WTC11 (cell line): Measurements from ENCODE around the gene PBX3.

Experiments
- FOXP1 ChIP-seq: sonication (generic); formaldehyde crosslinking; IDR thresholded peaks from 2 replicates; pipeline ENCODE4 v1.8.0; 2022; ENCODE audit warnings: missing genetic modification reagents, mild to moderate bottlenecking, moderate library complexity, borderline replicate concordance
- TF ChIP-seq, protein P1 (sequence below): sonication (generic); formaldehyde crosslinking; IDR thresholded peaks from 2 replicates; pipeline ENCODE4 v1.8.0; 2022; ENCODE audit warnings: mild to moderate bottlenecking, missing genetic modification reagents
- TF ChIP-seq, protein P2 (sequence below): sonication (generic); formaldehyde crosslinking; conservative IDR thresholded peaks from 2 replicates; pipeline ENCODE4 v1.8.1; 2022; ENCODE audit warnings: mild to moderate bottlenecking, missing genetic modification reagents
- TF ChIP-seq, protein P3 (sequence below): sonication (generic); formaldehyde crosslinking; IDR thresholded peaks from 2 replicates; pipeline ENCODE4 v1.8.1; 2022; ENCODE audit warnings: missing genetic modification reagents, borderline replicate concordance
- TF ChIP-seq, protein P4 (sequence below): sonication (generic); formaldehyde crosslinking; IDR thresholded peaks from 2 replicates; pipeline ENCODE4 v1.8.1; 2023; ENCODE audit warnings: mild to moderate bottlenecking, missing genetic modification reagents
- TF ChIP-seq, protein P5 (sequence below): sonication (generic); formaldehyde crosslinking; IDR thresholded peaks from 2 replicates; pipeline ENCODE4 v1.8.1; 2023; ENCODE audit warnings: mild to moderate bottlenecking, moderate library complexity, missing genetic modification reagents
- TF ChIP-seq, protein P6 (sequence below): sonication (generic); formaldehyde crosslinking; IDR thresholded peaks from 2 replicates; pipeline ENCODE4 v1.8.0; 2022; ENCODE audit warnings: mild to moderate bottlenecking, missing genetic modification reagents

DNA sequence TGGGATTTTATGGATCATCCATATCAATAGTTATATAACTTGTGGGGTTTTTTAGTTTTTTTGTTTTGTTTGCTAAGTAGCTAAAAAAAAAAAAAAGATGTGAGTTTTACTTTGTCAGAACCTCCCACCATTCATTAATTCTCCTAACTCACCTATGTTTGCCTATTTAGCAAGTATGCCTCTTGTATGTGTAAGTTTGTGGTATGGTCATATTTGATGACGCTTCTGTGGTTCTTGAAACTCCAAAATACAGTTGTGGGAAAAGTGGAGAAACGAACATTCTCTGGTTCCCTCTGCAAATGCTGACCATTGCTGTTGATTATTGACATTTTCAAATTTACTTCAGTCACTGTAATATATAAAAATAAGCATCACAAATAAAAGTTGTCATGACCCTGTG is 75.7 kb downstream of the PBX3 start:
- TF ChIP-seq FOXP1 (CRISPR knock-in tag) = no peak
- TF ChIP-seq, protein P1, sequence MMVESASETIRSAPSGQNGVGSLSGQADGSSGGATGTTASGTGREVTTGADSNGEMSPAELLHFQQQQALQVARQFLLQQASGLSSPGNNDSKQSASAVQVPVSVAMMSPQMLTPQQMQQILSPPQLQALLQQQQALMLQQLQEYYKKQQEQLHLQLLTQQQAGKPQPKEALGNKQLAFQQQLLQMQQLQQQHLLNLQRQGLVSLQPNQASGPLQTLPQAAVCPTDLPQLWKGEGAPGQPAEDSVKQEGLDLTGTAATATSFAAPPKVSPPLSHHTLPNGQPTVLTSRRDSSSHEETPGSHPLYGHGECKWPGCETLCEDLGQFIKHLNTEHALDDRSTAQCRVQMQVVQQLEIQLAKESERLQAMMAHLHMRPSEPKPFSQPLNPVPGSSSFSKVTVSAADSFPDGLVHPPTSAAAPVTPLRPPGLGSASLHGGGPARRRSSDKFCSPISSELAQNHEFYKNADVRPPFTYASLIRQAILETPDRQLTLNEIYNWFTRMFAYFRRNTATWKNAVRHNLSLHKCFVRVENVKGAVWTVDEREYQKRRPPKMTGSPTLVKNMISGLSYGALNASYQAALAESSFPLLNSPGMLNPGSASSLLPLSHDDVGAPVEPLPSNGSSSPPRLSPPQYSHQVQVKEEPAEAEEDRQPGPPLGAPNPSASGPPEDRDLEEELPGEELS (CRISPR knock-in tag) = no peak
- TF ChIP-seq, protein P2, sequence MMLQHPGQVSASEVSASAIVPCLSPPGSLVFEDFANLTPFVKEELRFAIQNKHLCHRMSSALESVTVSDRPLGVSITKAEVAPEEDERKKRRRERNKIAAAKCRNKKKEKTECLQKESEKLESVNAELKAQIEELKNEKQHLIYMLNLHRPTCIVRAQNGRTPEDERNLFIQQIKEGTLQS = no peak
- TF ChIP-seq, protein P3, sequence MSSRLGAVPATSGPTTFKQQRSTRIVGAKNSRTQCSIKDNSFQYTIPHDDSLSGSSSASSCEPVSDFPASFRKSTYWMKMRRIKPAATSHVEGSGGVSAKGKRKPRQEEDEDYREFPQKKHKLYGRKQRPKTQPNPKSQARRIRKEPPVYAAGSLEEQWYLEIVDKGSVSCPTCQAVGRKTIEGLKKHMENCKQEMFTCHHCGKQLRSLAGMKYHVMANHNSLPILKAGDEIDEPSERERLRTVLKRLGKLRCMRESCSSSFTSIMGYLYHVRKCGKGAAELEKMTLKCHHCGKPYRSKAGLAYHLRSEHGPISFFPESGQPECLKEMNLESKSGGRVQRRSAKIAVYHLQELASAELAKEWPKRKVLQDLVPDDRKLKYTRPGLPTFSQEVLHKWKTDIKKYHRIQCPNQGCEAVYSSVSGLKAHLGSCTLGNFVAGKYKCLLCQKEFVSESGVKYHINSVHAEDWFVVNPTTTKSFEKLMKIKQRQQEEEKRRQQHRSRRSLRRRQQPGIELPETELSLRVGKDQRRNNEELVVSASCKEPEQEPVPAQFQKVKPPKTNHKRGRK (CRISPR knock-in tag) = no peak
- TF ChIP-seq, protein P4, sequence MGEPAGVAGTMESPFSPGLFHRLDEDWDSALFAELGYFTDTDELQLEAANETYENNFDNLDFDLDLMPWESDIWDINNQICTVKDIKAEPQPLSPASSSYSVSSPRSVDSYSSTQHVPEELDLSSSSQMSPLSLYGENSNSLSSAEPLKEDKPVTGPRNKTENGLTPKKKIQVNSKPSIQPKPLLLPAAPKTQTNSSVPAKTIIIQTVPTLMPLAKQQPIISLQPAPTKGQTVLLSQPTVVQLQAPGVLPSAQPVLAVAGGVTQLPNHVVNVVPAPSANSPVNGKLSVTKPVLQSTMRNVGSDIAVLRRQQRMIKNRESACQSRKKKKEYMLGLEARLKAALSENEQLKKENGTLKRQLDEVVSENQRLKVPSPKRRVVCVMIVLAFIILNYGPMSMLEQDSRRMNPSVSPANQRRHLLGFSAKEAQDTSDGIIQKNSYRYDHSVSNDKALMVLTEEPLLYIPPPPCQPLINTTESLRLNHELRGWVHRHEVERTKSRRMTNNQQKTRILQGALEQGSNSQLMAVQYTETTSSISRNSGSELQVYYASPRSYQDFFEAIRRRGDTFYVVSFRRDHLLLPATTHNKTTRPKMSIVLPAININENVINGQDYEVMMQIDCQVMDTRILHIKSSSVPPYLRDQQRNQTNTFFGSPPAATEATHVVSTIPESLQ (CRISPR knock-in tag) = no peak
- TF ChIP-seq, protein P5, sequence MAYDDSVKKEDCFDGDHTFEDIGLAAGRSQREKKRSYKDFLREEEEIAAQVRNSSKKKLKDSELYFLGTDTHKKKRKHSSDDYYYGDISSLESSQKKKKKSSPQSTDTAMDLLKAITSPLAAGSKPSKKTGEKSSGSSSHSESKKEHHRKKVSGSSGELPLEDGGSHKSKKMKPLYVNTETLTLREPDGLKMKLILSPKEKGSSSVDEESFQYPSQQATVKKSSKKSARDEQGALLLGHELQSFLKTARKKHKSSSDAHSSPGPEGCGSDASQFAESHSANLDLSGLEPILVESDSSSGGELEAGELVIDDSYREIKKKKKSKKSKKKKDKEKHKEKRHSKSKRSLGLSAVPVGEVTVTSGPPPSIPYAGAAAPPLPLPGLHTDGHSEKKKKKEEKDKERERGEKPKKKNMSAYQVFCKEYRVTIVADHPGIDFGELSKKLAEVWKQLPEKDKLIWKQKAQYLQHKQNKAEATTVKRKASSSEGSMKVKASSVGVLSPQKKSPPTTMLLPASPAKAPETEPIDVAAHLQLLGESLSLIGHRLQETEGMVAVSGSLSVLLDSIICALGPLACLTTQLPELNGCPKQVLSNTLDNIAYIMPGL = no peak
- TF ChIP-seq, protein P6, sequence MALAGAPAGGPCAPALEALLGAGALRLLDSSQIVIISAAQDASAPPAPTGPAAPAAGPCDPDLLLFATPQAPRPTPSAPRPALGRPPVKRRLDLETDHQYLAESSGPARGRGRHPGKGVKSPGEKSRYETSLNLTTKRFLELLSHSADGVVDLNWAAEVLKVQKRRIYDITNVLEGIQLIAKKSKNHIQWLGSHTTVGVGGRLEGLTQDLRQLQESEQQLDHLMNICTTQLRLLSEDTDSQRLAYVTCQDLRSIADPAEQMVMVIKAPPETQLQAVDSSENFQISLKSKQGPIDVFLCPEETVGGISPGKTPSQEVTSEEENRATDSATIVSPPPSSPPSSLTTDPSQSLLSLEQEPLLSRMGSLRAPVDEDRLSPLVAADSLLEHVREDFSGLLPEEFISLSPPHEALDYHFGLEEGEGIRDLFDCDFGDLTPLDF (CRISPR knock-in tag) = no peak
